Measurements from ENCODE around the gene KLHL36. TPM values are rescaled to one million over a fixed set of nuclear protein-coding genes. Genes with fewer than 3 reads are reported as not detected.

The KLHL36 gene
- total RNA-seq, 2 experiments from 2014 or later = 58.9 to 66.1 TPM

GRCh38 chr16:84704253-84704652 is 55.9 kb downstream of the KLHL36 start:
- Histone ChIP-seq H3K4me2 (ENCODE audit: low read length) (peak overlapping the region; percentile 2; the same call in 1 of the 2 replicates), H3K4me3 (ENCODE audit: low read depth, low read length, poor library complexity, severe bottlenecking) (no peak overlapping the region), H3K36me3 (ENCODE audit: insufficient read depth, low read length) (peaks cover 37% of the 10 kb centered on the region), H2AFZ (ENCODE audit: low read length) (no peak overlapping the region), H3K79me2 (ENCODE audit: insufficient read depth, low read depth, low read length) (peaks cover 92% of the 10 kb centered on the region), H3K4me1 (ENCODE audit: insufficient read depth, low read length, poor library complexity, severe bottlenecking) (peaks cover 37% of the 10 kb centered on the region), H4K20me1 (ENCODE audit: insufficient read depth, low read length) (peaks cover 47% of the 10 kb centered on the region), H3K9me3 (ENCODE audit: low read length) (no peaks in the 10 kb centered on the region), H3K27ac (ENCODE audit: low read depth, low read length, poor library complexity, severe bottlenecking) (no peak overlapping the region), H3K9me2 (ENCODE audit: insufficient read depth, low read length) (no peaks in the 10 kb centered on the region)
- CTCF ChIA-PET (ENCODE audit: unreplicated experiment) = no interaction called here
- DNase-seq (ENCODE audit: low spot score) = no peak
- TF ChIP-seq EZH2phosphoT487 (IDR thresholded peaks at IDR 0.05; ENCODE audit: borderline replicate concordance, low read depth, low read length) (no peak), CTCF (conservative IDR thresholded peaks at IDR 0.05; ENCODE audit: low read length) (no peak)
- no TSS peak for BruUV-seq (replicated peaks)
- POLR2A ChIA-PET = interaction anchor here (1.0 kb wide), 1 partner anchor 81 kb away, joined by 3 read pairs; no protein-coding TSS in a partner anchor
- intact Hi-C loops (cut with micrococcal nuclease; ENCODE audit: unreplicated experiment) = no loop called here

- TF ChIP-seq CTCF (conservative IDR thresholded peaks at IDR 0.05; ENCODE audit: low read length) = no peak
- no peak overlapping the region for H3K27ac ChIP-seq (ENCODE audit: low read depth, low read length, poor library complexity, severe bottlenecking)
- CTCF ChIA-PET (ENCODE audit: unreplicated experiment) = no interaction called here
- H3K9me3 ChIP-seq (ENCODE audit: low read length) = no peaks in the 10 kb centered on the region
- H3K79me2 ChIP-seq (ENCODE audit: insufficient read depth, low read depth, low read length) = peaks cover 100% of the 10 kb centered on the region
- intact Hi-C loops (cut with micrococcal nuclease; ENCODE audit: unreplicated experiment) = no loop called here
- H3K36me3 ChIP-seq (ENCODE audit: insufficient read depth, low read length) = peaks cover 59% of the 10 kb centered on the region
- POLR2A ChIA-PET = interaction anchor here (0.7 kb wide), 1 partner anchor 228 kb away, joined by 3 read pairs; no protein-coding TSS in a partner anchor
- H3K4me2 ChIP-seq (ENCODE audit: low read length) = no peak overlapping the region
- H2AFZ ChIP-seq (ENCODE audit: low read length) = no peak overlapping the region
- no peak overlapping the region for H3K4me3 ChIP-seq (ENCODE audit: low read depth, low read length, poor library complexity, severe bottlenecking)
- no peak for DNase-seq (ENCODE audit: low spot score)
- H4K20me1 ChIP-seq (ENCODE audit: insufficient read depth, low read length) = peaks cover 58% of the 10 kb centered on the region
- no TSS peak for BruUV-seq (replicated peaks)
- H3K4me1 ChIP-seq (ENCODE audit: insufficient read depth, low read length, poor library complexity, severe bottlenecking) = peaks cover 39% of the 10 kb centered on the region
- no peaks in the 10 kb centered on the region for H3K9me2 ChIP-seq (ENCODE audit: insufficient read depth, low read length)
Observed at GRCh38 chr16:84706856-84707255, 58.5 kb downstream of the KLHL36 start.

GRCh38 chr16:84709609-84710008 is 61.3 kb downstream of the KLHL36 start:
- BruUV-seq (replicated peaks) = no TSS peak
- H3K4me3 ChIP-seq (ENCODE audit: low read depth, low read length, poor library complexity, severe bottlenecking) = no peak overlapping the region
- no peaks in the 10 kb centered on the region for H3K9me3 ChIP-seq (ENCODE audit: low read length)
- H2AFZ ChIP-seq (ENCODE audit: low read length) = no peak overlapping the region
- H3K79me2 ChIP-seq (ENCODE audit: insufficient read depth, low read depth, low read length) = peaks cover 100% of the 10 kb centered on the region
- no peak overlapping the region for H3K27ac ChIP-seq (ENCODE audit: low read depth, low read length, poor library complexity, severe bottlenecking)
- CTCF ChIA-PET (ENCODE audit: unreplicated experiment) = no interaction called here
- intact Hi-C loops (cut with micrococcal nuclease; ENCODE audit: unreplicated experiment) = no loop called here
- H3K36me3 ChIP-seq (ENCODE audit: insufficient read depth, low read length) = peaks cover 67% of the 10 kb centered on the region
- POLR2A ChIA-PET = no interaction called here
- no peak overlapping the region for H3K4me2 ChIP-seq (ENCODE audit: low read length)
- H3K9me2 ChIP-seq (ENCODE audit: insufficient read depth, low read length) = no peaks in the 10 kb centered on the region
- peaks cover 64% of the 10 kb centered on the region for H4K20me1 ChIP-seq (ENCODE audit: insufficient read depth, low read length)
- no peak for DNase-seq (ENCODE audit: low spot score)
- no peak for TF ChIP-seq CTCF (conservative IDR thresholded peaks at IDR 0.05; ENCODE audit: low read length)
- TF ChIP-seq EZH2phosphoT487 (IDR thresholded peaks at IDR 0.05; ENCODE audit: borderline replicate concordance, low read depth, low read length) = no peak
- H3K4me1 ChIP-seq (ENCODE audit: insufficient read depth, low read length, poor library complexity, severe bottlenecking) = peaks cover 31% of the 10 kb centered on the region

Measured in OCI-LY7 (cell line).